GM23248 (cell line): ENCODE measurements around the gene ERO1B. TPM values are rescaled to one million over a fixed set of nuclear protein-coding genes. Genes with fewer than 3 reads are reported as not detected.
A peak's percentile ranks its signal among the peaks of the same experiment; 100 is the strongest.

Source experiments
- DNase-seq: peaks from one replicate; pipeline ENCODE4 v3.0.0-alpha.2; 2015
- H2AFZ ChIP-seq: fragments of 200-600 bp; sonication (generic); 2 replicates; pipeline ENCODE4 v1.6.1; 2016; ENCODE audit warnings: antibody characterized with exemption
- H3F3A ChIP-seq: fragments of 200-600 bp; sonication (generic); 2 replicates; pipeline ENCODE4 v1.6.1; 2016; ENCODE audit warnings: mild to moderate bottlenecking, antibody characterized with exemption, mixed run types; ENCODE audit not compliant: insufficient read depth
- H3K27ac ChIP-seq: fragments of 200-600 bp; sonication (generic); 2 replicates; pipeline ENCODE4 v1.5.1; 2016; ENCODE audit warnings: mild to moderate bottlenecking
- H3K27me3 ChIP-seq: fragments of 200-600 bp; sonication (generic); replicated peaks from 2 replicates; pipeline ENCODE4 v1.6.1; 2016; ENCODE audit warnings: mild to moderate bottlenecking; ENCODE audit not compliant: insufficient read depth
- H3K36me3 ChIP-seq: fragments of 200-600 bp; sonication (generic); 2 replicates; pipeline ENCODE4 v1.6.1; 2016; ENCODE audit warnings: low read depth, mild to moderate bottlenecking
- H3K4me1 ChIP-seq: fragments of 200-600 bp; sonication (generic); 2 replicates; pipeline ENCODE4 v1.6.1; 2016; ENCODE audit warnings: mild to moderate bottlenecking; ENCODE audit not compliant: insufficient read depth
- H3K4me2 ChIP-seq: fragments of 200-600 bp; sonication (generic); one replicate; pipeline ENCODE4 v1.6.1; 2016; ENCODE audit warnings: mild to moderate bottlenecking; ENCODE audit not compliant: unreplicated experiment
- H3K4me3 ChIP-seq: fragments of 200-600 bp; sonication (generic); 2 replicates; pipeline ENCODE4 v1.5.1; 2016; ENCODE audit warnings: mild to moderate bottlenecking
- H3K79me2 ChIP-seq: fragments of 200-600 bp; sonication (generic); 2 replicates; pipeline ENCODE4 v1.6.1; 2016; ENCODE audit warnings: mild to moderate bottlenecking; ENCODE audit not compliant: insufficient read depth
- H3K9ac ChIP-seq: fragments of 200-600 bp; sonication (generic); 2 replicates; pipeline ENCODE4 v1.6.1; 2016; ENCODE audit warnings: mild to moderate bottlenecking
- H3K9me2 ChIP-seq: fragments of 200-600 bp; sonication (generic); 2 replicates; pipeline ENCODE4 v1.6.1; 2016; ENCODE audit warnings: mixed run types, mild to moderate bottlenecking, moderate library complexity; ENCODE audit not compliant: insufficient read depth
- H3K9me3 ChIP-seq: fragments of 200-600 bp; sonication (generic); one replicate; pipeline ENCODE4 v1.6.1; 2017; ENCODE audit warnings: low read depth
- H4K20me1 ChIP-seq: fragments of 200-600 bp; sonication (generic); 2 replicates; pipeline ENCODE4 v1.6.0; 2016; ENCODE audit not compliant: insufficient read depth
- EZH2 ChIP-seq: fragments of 200-600 bp; sonication (generic); IDR thresholded peaks from 2 replicates; pipeline ENCODE4 v1.6.1; 2018; ENCODE audit warnings: antibody characterized with exemption, mild to moderate bottlenecking; ENCODE audit not compliant: insufficient read depth, poor library complexity, severe bottlenecking
- EZH2phosphoT487 ChIP-seq: fragments of 200-600 bp; sonication (generic); IDR thresholded peaks from 2 replicates; pipeline ENCODE4 v1.6.1; 2018; ENCODE audit warnings: antibody characterized with exemption, moderate library complexity, mild to moderate bottlenecking, low read depth; ENCODE audit not compliant: insufficient read depth
- WGBS, 2 experiments: methylation state at CpG; one replicate each; pipeline ENCODE4 v1.1.6; 2015 to 2017; ENCODE audit warnings: low lambda C conversion rate in 2 of 2, low coverage in 1 of 2; ENCODE audit errors: missing lambda C conversion rate in 2 of 2; 5-methylcytosine and 5-hydroxymethylcytosine counted together
- in situ Hi-C: fragments of 300-500 bp; cut with MboI; formaldehyde crosslinking; loops from 2 replicates; pipeline ENCODE4 v1.15.0; 2020
- polyA plus RNA-seq: library from polyadenylated mRNA; unstranded; fragments of >200 nt; fragmentation: Nextera tagmentation; extraction: Ambion mirVana; gene quantifications from 2 replicates; pipeline ENCODE4 v1.2.1, GENCODE V29; 2016
- small RNA-seq: library from RNA; depleted of rRNA; stranded (forward); fragments of <200 nt; gene quantifications from one replicate; pipeline ENCODE3, GENCODE V24; 2014; ENCODE audit warnings: low read depth, low replicate concordance
- total RNA-seq: library from RNA; depleted of rRNA; stranded (reverse); fragments of >200 nt; shearing (Covaris generic); gene quantifications from 2 replicates; pipeline ENCODE4 v1.2.3, GENCODE V29; 2014; rRNA removed

ERO1B gene
- total and polyA plus RNA-seq, 2 experiments from 2014 or later: 1.7 to 1.9 TPM

GRCh38 chr1:236167578-236167977 is 114.2 kb downstream of the ERO1B start:
- H3K4me2 ChIP-seq: no peak overlapping the region
- H4K20me1 ChIP-seq: 0 out of 2 replicates have a peak, but pooled peaks cover 4% of the 10 kb centered on the region
- H3K79me2 ChIP-seq: 0 out of 2 replicates have a peak, but pooled peaks cover 6% of the 10 kb centered on the region
- DNase-seq: no peak
- no peak overlapping the region for H3K4me3 ChIP-seq
- H3K27me3 ChIP-seq: no peaks in the 10 kb centered on the region
- no peak overlapping the region for H3K9ac ChIP-seq
- no peak overlapping the region for H3K27ac ChIP-seq
- no peaks in the 10 kb centered on the region for H3K9me3 ChIP-seq
- H3K36me3 ChIP-seq: no peaks in the 10 kb centered on the region
- H3F3A ChIP-seq: no peaks in the 10 kb centered on the region
- H3K9me2 ChIP-seq: no peaks in the 10 kb centered on the region
- WGBS, 2 experiments: 83 to 91% methylated on average over 4 of the region's 4 CpGs
- H2AFZ ChIP-seq: no peak overlapping the region
- in situ Hi-C loops: no loop called here
- H3K4me1 ChIP-seq: no peaks in the 10 kb centered on the region
- no peak for TF ChIP-seq EZH2
- TF ChIP-seq EZH2phosphoT487: no peak

- no peak overlapping the region for H3K4me2 ChIP-seq
- no peaks in the 10 kb centered on the region for H3K9me2 ChIP-seq
- no peaks in the 10 kb centered on the region for H3K9me3 ChIP-seq
- 0 out of 2 replicates have a peak, but pooled peaks cover 8% of the 10 kb centered on the region for H3K79me2 ChIP-seq
- in situ Hi-C loops: no loop called here
- no peak for TF ChIP-seq EZH2
- TF ChIP-seq EZH2phosphoT487: no peak
- no peaks in the 10 kb centered on the region for H3K27me3 ChIP-seq
- H3K36me3 ChIP-seq: no peaks in the 10 kb centered on the region
- no peak overlapping the region for H3K27ac ChIP-seq
- no peak overlapping the region for H2AFZ ChIP-seq
- DNase-seq: no peak
- no peaks in the 10 kb centered on the region for H3F3A ChIP-seq
- 0 out of 2 replicates have a peak, but pooled peaks cover 4% of the 10 kb centered on the region for H4K20me1 ChIP-seq
- no peak overlapping the region for H3K4me3 ChIP-seq
- 94 to 96% methylated on average over 7 of the region's 7 CpGs for WGBS, 2 experiments
- no peaks in the 10 kb centered on the region for H3K4me1 ChIP-seq
- no peak overlapping the region for H3K9ac ChIP-seq
These were observed 114.6 kb downstream of the ERO1B start for GRCh38 chr1:236167154-236167553.

GRCh38 chr1:236166041-236166440 is 115.7 kb downstream of the ERO1B start:
- no peak for TF ChIP-seq EZH2
- no peak for TF ChIP-seq EZH2phosphoT487
- H3K36me3 ChIP-seq: no peaks in the 10 kb centered on the region
- H3K4me1 ChIP-seq: no peaks in the 10 kb centered on the region
- no peaks in the 10 kb centered on the region for H3K27me3 ChIP-seq
- H4K20me1 ChIP-seq: 0 out of 2 replicates have a peak, but pooled peaks cover 4% of the 10 kb centered on the region
- no peak overlapping the region for H3K27ac ChIP-seq
- H3K79me2 ChIP-seq: peaks cover 15% of the 10 kb centered on the region; the same call in 1 of the 2 replicates
- no peak overlapping the region for H3K4me3 ChIP-seq
- 80 to 88% methylated on average over 6 of the region's 6 CpGs for WGBS, 2 experiments
- H3K9me2 ChIP-seq: no peaks in the 10 kb centered on the region
- DNase-seq: no peak
- no peak overlapping the region for H3K9ac ChIP-seq
- H3F3A ChIP-seq: no peaks in the 10 kb centered on the region
- in situ Hi-C loops: no loop called here
- no peaks in the 10 kb centered on the region for H3K9me3 ChIP-seq
- H2AFZ ChIP-seq: no peak overlapping the region
- H3K4me2 ChIP-seq: no peak overlapping the region

Small RNA genes lying within 50 kb of the gene (small RNA-seq; reads per million reads assigned to genes)
- 17.3 reads per million, percentile 88 among the genes with 10 or more reads in this experiment for gene RNU2-70P

Other genes with a start within 250 kb of the ERO1B start
- gene NID1, start 216.9 kb downstream of the ERO1B start, total RNA-seq: 73.6 and 77.7 TPM in 2 replicates
- 79.1 and 82.0 TPM in 2 replicates for gene NID1, start 216.9 kb downstream of the ERO1B start, polyA plus RNA-seq
- gene GPR137B, start 139.4 kb downstream of the ERO1B start, total RNA-seq: 20.0 and 26.0 TPM in 2 replicates
- 30.0 and 30.6 TPM in 2 replicates for gene GPR137B, start 139.4 kb downstream of the ERO1B start, polyA plus RNA-seq
- gene EDARADD, start 112.3 kb upstream of the ERO1B start, total RNA-seq: 0.86 and 2.3 TPM in 2 replicates
- gene EDARADD, start 112.3 kb upstream of the ERO1B start, polyA plus RNA-seq: 1.3 and 1.7 TPM in 2 replicates
- gene LGALS8, start 242.0 kb upstream of the ERO1B start, total RNA-seq: 62.1 and 68.6 TPM in 2 replicates
- 43.3 and 46.2 TPM in 2 replicates for gene LGALS8, start 242.0 kb upstream of the ERO1B start, polyA plus RNA-seq